ENCODE data around the gene GRIA3.

The GRIA3 gene

GRCh38 chrX:123450222-123450621 is 266.1 kb downstream of the GRIA3 start:
- FAIRE-seq (no peak), DNase-seq (ENCODE audit: insufficient read length, low spot score) (no peak)
- TF ChIP-seq POLR2A (IDR thresholded peaks at IDR 0.05; ENCODE audit: low read depth, low read length), result no peak

DNA sequence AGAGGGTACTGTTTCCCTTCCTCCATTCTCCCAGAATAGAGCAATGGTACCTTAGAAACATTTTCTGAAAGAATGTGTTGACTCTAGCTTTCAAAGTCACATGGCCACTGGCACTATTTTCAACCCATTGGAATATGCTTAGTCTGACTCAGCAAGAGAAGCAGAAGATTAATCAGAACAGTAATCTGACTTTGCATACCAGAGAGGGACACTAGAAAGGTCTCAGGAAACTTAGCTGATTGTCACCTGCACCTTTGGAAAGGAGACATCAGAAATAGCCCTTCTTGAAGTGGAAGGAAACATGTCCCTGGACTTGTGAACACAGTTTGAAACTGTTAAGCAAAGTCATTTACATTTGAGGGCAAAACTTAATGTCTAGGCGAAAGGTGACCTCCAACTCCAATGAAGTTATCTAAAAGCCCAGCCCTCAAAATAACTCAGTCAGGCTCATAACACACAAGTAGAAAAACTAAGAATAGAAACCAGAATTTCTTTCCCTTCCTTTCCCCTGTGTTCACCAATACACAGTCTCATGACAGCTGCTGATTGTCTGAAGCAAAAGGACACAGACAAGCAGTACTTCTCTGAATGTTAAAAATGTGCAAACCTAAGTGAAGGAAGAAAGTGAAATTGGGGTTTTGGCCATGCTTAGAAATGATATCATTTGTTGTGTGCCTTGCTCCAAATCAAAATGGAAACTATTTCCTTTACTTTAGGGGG is 270.8 kb downstream of the GRIA3 start:
- DNase-seq (ENCODE audit: insufficient read length, low spot score), result no peak
- TF ChIP-seq POLR2A (IDR thresholded peaks at IDR 0.05; ENCODE audit: low read depth, low read length), result no peak
- no peak for FAIRE-seq

GRCh38 chrX:123455693-123456092 is 271.6 kb downstream of the GRIA3 start:
- DNase-seq (ENCODE audit: insufficient read length, low spot score), result no peak
- no peak for FAIRE-seq
- TF ChIP-seq POLR2A (IDR thresholded peaks at IDR 0.05; ENCODE audit: low read depth, low read length), result no peak

- FAIRE-seq, result no peak
- no peak for DNase-seq (ENCODE audit: insufficient read length, low spot score)
- TF ChIP-seq POLR2A (IDR thresholded peaks at IDR 0.05; ENCODE audit: low read depth, low read length), result no peak
Observed at GRCh38 chrX:123464709-123465108, 280.6 kb downstream of the GRIA3 start.

- no peak for DNase-seq (ENCODE audit: insufficient read length, low spot score)
- no peak for TF ChIP-seq POLR2A (IDR thresholded peaks at IDR 0.05; ENCODE audit: low read depth, low read length)
- FAIRE-seq, result no peak
Observed at GRCh38 chrX:123468481-123468880, 284.4 kb downstream of the GRIA3 start.

GRCh38 chrX:123475068-123475724 is 291.1 kb downstream of the GRIA3 start:
- DNase-seq (ENCODE audit: insufficient read length, low spot score) (no peak), FAIRE-seq (no peak)
- no peak for TF ChIP-seq POLR2A (IDR thresholded peaks at IDR 0.05; ENCODE audit: low read depth, low read length)

- DNase-seq (ENCODE audit: insufficient read length, low spot score) (no peak), FAIRE-seq (no peak)
- TF ChIP-seq POLR2A (IDR thresholded peaks at IDR 0.05; ENCODE audit: low read depth, low read length), result no peak
Observed at GRCh38 chrX:123476611-123477219, 292.6 kb downstream of the GRIA3 start.

DNA sequence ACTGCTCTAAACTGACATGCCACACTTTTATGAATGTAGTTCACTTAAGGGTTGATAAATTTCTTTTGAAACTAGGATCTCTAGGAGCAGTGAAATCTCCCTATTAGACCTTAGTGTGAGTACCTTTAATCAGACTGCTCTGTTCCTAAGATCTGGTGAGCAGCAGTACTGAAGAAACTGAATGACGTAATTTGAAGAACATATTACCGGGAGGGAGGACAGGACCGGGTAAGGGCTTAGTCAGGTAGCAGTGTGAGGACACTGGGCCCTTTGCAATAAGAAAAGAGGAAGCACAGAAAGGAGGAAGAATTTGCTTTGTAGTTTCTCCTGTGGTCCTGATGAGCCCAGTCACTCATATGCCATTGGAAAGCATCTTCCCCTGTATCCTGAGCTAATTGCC is 293.6 kb downstream of the GRIA3 start:
- DNase-seq (ENCODE audit: insufficient read length, low spot score) (no peak), FAIRE-seq (no peak)
- TF ChIP-seq POLR2A (IDR thresholded peaks at IDR 0.05; ENCODE audit: low read depth, low read length), result no peak

DNA sequence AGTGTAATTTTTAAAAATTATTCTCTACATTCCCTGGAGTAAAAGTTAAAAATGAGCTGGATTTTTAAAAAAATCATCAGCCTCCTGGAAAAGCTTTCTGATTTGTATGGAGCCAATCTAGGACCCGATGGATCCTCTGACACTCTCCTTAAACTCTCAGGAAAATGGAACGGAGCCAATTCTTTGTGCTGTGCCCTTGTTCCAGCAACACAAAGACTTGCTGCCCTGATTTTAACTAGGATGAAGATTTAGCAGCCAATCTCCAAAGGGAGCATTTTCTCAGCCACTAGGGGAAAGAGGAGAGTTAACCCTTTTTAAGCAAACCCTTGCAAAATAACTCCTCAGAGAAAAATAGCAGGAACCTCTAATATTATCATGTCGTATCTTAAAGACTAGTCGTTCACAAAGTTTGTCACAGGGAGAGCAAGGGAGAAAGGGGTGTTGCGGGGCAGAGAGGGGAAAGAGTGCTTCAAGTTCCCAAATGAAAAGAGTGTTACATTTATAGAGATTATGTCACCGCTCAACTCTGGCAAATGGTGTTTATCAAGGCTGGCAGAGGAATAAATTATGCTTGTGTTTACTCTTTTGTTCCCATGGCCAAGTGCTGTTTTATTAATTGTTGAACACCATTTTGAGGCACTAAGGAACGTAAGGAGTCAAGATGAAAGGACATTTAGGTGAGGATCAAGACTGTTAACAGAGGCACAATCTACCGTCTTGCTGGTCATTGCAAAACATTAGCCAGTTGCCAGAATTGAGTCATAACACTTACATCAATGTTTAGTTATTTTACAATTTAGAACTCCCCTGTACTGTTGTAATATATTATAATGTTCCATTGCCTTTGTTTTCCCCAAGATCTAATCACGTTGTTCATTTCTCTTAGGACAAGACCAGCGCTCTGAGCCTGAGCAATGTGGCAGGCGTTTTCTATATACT is 298.1 kb downstream of the GRIA3 start:
- no peak for TF ChIP-seq POLR2A (IDR thresholded peaks at IDR 0.05; ENCODE audit: low read depth, low read length)
- no peak for FAIRE-seq
- no peak for DNase-seq (ENCODE audit: insufficient read length, low spot score)

- no peak for DNase-seq (ENCODE audit: insufficient read length, low spot score)
- no peak for TF ChIP-seq POLR2A (IDR thresholded peaks at IDR 0.05; ENCODE audit: low read depth, low read length)
- FAIRE-seq, result no peak
Observed at GRCh38 chrX:123486297-123486696, 302.2 kb downstream of the GRIA3 start.

DNA sequence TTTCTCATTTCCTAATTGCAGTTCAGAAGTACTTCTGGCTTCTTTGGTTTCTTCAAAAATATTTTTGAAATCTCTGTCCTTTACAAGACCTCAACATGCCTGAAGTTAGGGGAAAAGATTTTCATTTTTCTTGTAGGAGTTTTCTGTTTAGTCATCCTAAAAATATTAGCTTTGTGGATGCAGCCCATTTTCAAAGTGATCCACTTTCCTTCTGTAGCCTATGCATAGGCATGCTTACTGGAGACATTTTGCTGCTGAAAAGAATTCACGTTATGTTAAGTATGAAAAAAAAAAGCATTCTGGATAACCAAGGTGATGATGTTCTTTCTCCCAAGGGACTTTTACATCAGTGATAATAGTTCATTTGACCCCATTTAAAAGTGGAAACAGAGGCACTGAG is 303.2 kb downstream of the GRIA3 start:
- FAIRE-seq (no peak), DNase-seq (ENCODE audit: insufficient read length, low spot score) (no peak)
- no peak for TF ChIP-seq POLR2A (IDR thresholded peaks at IDR 0.05; ENCODE audit: low read depth, low read length)

GRCh38 chrX:123487669-123488068 is 303.6 kb downstream of the GRIA3 start:
- DNase-seq (ENCODE audit: insufficient read length, low spot score) (no peak), FAIRE-seq (no peak)
- no peak for TF ChIP-seq POLR2A (IDR thresholded peaks at IDR 0.05; ENCODE audit: low read depth, low read length)

DNA sequence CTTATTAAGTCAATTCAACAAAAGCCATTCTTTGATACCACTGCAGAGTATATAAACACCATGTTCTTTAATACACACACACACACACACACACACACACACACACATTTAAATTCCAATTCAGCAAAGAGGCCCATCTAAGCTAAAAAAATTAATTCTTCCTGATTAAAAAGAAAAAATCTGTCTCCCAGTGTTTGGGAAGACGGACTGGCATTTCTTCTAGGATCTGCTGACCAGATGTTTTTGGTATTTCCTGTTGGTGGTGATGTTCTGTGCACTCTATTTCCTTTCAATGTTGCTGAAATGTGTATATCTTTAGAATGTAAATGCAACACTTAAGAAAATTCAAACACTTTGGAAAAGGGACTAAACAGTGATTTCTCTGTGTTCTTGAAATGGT is 304.9 kb downstream of the GRIA3 start:
- TF ChIP-seq POLR2A (IDR thresholded peaks at IDR 0.05; ENCODE audit: low read depth, low read length), result no peak
- no peak for FAIRE-seq
- no peak for DNase-seq (ENCODE audit: insufficient read length, low spot score)

DNA sequence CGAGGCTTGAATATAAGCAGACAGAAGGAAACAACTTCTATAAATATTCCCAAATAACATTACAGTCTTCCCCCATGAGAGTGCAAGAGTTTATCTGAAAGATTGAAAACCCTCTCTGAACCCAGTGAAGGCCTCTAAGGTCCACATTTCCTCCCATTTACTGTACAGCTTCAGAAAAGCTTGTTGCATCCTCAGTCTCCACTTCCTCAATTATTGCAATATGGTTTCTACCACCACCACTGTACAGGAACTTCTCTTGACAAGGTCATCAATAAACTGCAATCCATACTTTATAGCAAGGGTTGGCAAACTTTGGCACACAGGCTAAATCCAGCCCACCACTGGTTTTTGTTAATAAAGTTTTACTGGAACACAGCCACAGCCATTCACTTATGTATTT is 309.8 kb downstream of the GRIA3 start:
- DNase-seq (ENCODE audit: insufficient read length, low spot score), result no peak
- TF ChIP-seq POLR2A (IDR thresholded peaks at IDR 0.05; ENCODE audit: low read depth, low read length), result no peak
- FAIRE-seq, result no peak
